ENCODE results near the gene USP49. TPM values are rescaled to one million over a fixed set of nuclear protein-coding genes. Genes with fewer than 3 reads are reported as not detected.

The USP49 gene
- total RNA-seq, 6 experiments from 2014 or later, result 1.7 to 2.3 (median 2.0) TPM

GRCh38 chr6:41858703-41859102, 36.5 kb downstream of the USP49 start:
- Mint-ChIP-seq H3K27me3 (ENCODE audit: insufficient read depth) (no peaks in the 10 kb centered on the region; the same call in 1 of the 2 replicates), H3K36me3 (ENCODE audit: low read depth) (no peaks in the 10 kb centered on the region), H3K4me3 (no peak overlapping the region), H3K4me1 (ENCODE audit: low read depth) (no peaks in the 10 kb centered on the region), H3K27ac (no peak overlapping the region), H3K9me3 (no peaks in the 10 kb centered on the region)
- DNase-seq, result no peak
- TF ChIP-seq CTCF (IDR thresholded peaks at IDR 0.05), result no peak

- no peak for TF ChIP-seq CTCF (IDR thresholded peaks at IDR 0.05)
- no peak overlapping the region for H3K27ac Mint-ChIP-seq
- H3K36me3 Mint-ChIP-seq (ENCODE audit: low read depth), result no peaks in the 10 kb centered on the region
- H3K27me3 Mint-ChIP-seq (ENCODE audit: insufficient read depth), result no peaks in the 10 kb centered on the region
- no peak for DNase-seq
- H3K4me1 Mint-ChIP-seq (ENCODE audit: low read depth), result peaks cover 14% of the 10 kb centered on the region
- H3K9me3 Mint-ChIP-seq, result no peaks in the 10 kb centered on the region
- H3K4me3 Mint-ChIP-seq, result no peak overlapping the region
These were observed 44.3 kb downstream of the USP49 start for GRCh38 chr6:41850861-41851260.

- peak; percentile 95 for DNase-seq
- Mint-ChIP-seq H3K4me3 (peak overlapping the region; percentile 2), H3K36me3 (ENCODE audit: low read depth) (no peaks in the 10 kb centered on the region), H3K27me3 (ENCODE audit: insufficient read depth) (no peaks in the 10 kb centered on the region), H3K4me1 (ENCODE audit: low read depth) (peaks cover 14% of the 10 kb centered on the region), H3K27ac (peak overlapping the region; percentile 76), H3K9me3 (no peaks in the 10 kb centered on the region)
- TF ChIP-seq CTCF (IDR thresholded peaks at IDR 0.05), result peak; percentile 89
These were observed 48.4 kb downstream of the USP49 start for GRCh38 chr6:41846666-41847237.

GRCh38 chr6:41843178-41843577, 52.0 kb downstream of the USP49 start:
- TF ChIP-seq CTCF (IDR thresholded peaks at IDR 0.05), result no peak
- Mint-ChIP-seq H3K9me3 (no peaks in the 10 kb centered on the region), H3K4me3 (no peak overlapping the region), H3K27ac (no peak overlapping the region), H3K4me1 (ENCODE audit: low read depth) (peaks cover 14% of the 10 kb centered on the region), H3K27me3 (ENCODE audit: insufficient read depth) (no peaks in the 10 kb centered on the region; the same call in 1 of the 2 replicates), H3K36me3 (ENCODE audit: low read depth) (peaks cover 4% of the 10 kb centered on the region; the same call in 1 of the 2 replicates)
- no peak for DNase-seq

- no peak for TF ChIP-seq CTCF (IDR thresholded peaks at IDR 0.05)
- Mint-ChIP-seq H3K4me1 (ENCODE audit: low read depth) (peaks cover 8% of the 10 kb centered on the region), H3K36me3 (ENCODE audit: low read depth) (peaks cover 4% of the 10 kb centered on the region; the same call in 1 of the 2 replicates), H3K4me3 (no peak overlapping the region), H3K9me3 (no peaks in the 10 kb centered on the region), H3K27me3 (ENCODE audit: insufficient read depth) (no peaks in the 10 kb centered on the region; the same call in 1 of the 2 replicates), H3K27ac (no peak overlapping the region)
- DNase-seq, result no peak
These were observed 54.8 kb downstream of the USP49 start for GRCh38 chr6:41840326-41840725.

All from HFFc6 (cell line).